ENCODE measurements around the gene UTP20. TPM values are rescaled to one million over a fixed set of nuclear protein-coding genes. Genes with fewer than 3 reads are reported as not detected.
"Not testable (repeated sequence)": the region's sequence is repeated elsewhere in the genome, so short reads cannot be mapped to it uniquely, and the experiment has no call there.

Gene UTP20
- total RNA-seq, 4 donors from 2014 or later, result 9.7 to 17.6 (median 11.2) TPM

DNA sequence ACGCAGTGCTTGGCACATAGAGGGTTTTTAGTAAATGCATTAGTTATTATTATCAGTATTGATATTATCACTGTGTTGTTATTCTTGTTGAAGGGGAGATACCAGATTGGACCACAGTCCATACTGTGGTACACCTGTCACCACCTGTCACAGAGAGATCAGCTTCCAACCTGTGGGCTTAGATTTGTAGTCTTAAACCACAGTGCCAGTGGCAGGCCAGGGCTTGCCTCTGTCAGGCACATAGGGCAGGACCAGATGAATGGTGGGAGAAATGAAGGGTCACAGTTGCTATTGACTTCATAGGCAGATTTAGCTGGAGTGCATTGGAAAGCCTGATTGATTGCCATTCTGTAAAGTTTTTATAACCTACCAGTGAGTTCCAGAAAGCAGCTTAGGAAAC is 92.5 kb downstream of the UTP20 start:
- TF ChIP-seq, protein P1, sequence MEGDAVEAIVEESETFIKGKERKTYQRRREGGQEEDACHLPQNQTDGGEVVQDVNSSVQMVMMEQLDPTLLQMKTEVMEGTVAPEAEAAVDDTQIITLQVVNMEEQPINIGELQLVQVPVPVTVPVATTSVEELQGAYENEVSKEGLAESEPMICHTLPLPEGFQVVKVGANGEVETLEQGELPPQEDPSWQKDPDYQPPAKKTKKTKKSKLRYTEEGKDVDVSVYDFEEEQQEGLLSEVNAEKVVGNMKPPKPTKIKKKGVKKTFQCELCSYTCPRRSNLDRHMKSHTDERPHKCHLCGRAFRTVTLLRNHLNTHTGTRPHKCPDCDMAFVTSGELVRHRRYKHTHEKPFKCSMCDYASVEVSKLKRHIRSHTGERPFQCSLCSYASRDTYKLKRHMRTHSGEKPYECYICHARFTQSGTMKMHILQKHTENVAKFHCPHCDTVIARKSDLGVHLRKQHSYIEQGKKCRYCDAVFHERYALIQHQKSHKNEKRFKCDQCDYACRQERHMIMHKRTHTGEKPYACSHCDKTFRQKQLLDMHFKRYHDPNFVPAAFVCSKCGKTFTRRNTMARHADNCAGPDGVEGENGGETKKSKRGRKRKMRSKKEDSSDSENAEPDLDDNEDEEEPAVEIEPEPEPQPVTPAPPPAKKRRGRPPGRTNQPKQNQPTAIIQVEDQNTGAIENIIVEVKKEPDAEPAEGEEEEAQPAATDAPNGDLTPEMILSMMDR (IDR thresholded peaks at IDR 0.05), result no peak
- no peak for TF ChIP-seq POLR2A (IDR thresholded peaks at IDR 0.05)
- WGBS, 2 donors, result 97 to 100% methylated on average over 1 of the region's 1 CpG

DNA sequence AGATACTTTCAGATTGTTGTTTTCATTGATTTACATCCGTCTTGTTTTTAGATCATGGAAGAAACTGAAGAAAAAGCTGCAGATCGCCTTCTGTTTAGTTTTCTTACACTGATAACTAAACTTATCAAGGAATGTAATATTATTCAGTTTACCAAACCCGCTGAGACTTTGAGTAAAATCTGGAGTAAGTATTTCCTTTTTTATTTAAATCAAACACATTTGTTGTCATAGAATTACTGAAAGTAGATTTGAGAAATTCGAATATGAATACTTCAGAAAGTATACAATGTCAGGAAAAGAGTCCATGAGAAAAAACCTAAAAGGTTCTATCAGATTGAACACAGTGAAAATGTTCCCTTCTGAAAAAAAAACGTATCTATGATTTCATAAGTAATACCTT is 95.7 kb downstream of the UTP20 start:
- TF ChIP-seq, protein P1 (IDR thresholded peaks at IDR 0.05), result peak in 1 of 6 experiments; percentile 11
- TF ChIP-seq POLR2A (IDR thresholded peaks at IDR 0.05), result no peak
- no peak for DNase-seq
- no peak overlapping the region for H3K27ac ChIP-seq
- intact Hi-C loops (cut with DNase I), result no loop called here
- H3K4me3 ChIP-seq (replicated peaks in 1 of 3), result no peak overlapping the region
- 92 to 94% methylated on average over 5 of the region's 5 CpGs for WGBS, 2 donors
- no peaks in the 10 kb centered on the region for H3K4me1 ChIP-seq
- no peaks in the 10 kb centered on the region for H3K9me3 ChIP-seq
- no peaks in the 10 kb centered on the region for H3K27me3 ChIP-seq
- peaks cover 8 to 25% of the 10 kb centered on the region in 2 donors for H3K36me3 ChIP-seq

More for the DNA sequence above, 92.5 kb downstream of the UTP20 start:
- Histone ChIP-seq H3K36me3 (peaks cover 19 to 44% of the 10 kb centered on the region in 2 donors), H3K4me1 (no peaks in the 10 kb centered on the region), H3K4me3 (replicated peaks in 1 of 3) (no peak overlapping the region), H3K9me3 (no peaks in the 10 kb centered on the region), H3K27ac (no peak overlapping the region), H3K27me3 (no peaks in the 10 kb centered on the region)
- intact Hi-C loops (cut with DNase I), result no loop called here
- no peak for DNase-seq

DNA sequence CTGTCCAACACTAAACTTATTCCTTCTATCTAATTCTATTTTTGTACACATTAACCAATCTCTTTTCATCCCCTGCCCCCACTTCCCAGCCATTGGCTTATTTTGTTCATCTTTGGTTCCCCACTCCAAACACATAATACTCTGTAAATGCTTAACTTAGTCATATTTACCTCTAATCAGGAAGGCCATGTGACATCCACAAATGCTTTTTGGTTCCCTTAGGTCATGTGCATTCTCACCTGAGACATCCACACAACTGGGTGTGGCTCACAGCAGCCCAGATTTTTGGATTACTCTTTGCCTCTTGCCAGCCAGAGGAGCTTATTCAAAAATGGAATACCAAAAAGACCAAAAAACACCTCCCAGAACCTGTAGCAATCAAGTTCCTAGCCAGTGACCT is 99.2 kb downstream of the UTP20 start:
- H3K27ac ChIP-seq, result no peak overlapping the region
- DNase-seq, result no peak
- H3K36me3 ChIP-seq, result peaks cover 10 to 26% of the 10 kb centered on the region in 2 donors
- no peak overlapping the region for H3K4me3 ChIP-seq (replicated peaks in 1 of 3)
- H3K4me1 ChIP-seq, result no peaks in the 10 kb centered on the region
- H3K27me3 ChIP-seq, result no peaks in the 10 kb centered on the region
- intact Hi-C loops (cut with DNase I), result no loop called here
- no peak for TF ChIP-seq POLR2A (IDR thresholded peaks at IDR 0.05)
- TF ChIP-seq, protein P1 (IDR thresholded peaks at IDR 0.05), result no peak
- H3K9me3 ChIP-seq, result no peaks in the 10 kb centered on the region

DNA sequence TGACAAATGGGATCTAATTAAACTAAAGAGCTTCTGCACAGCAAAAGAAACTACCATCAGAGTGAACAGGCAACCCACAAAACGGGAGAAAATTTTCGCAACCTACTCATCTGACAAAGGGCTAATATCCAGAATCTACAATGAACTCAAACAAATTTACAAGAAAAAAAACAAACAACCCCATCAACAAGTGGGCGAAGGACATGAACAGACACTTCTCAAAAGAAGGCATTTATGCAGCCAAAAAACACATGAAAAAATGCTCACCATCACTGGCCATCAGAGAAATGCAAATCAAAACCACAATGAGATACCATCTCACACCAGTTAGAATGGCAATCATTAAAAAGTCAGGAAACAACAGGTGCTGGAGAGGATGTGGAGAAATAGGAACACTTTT is 111.3 kb downstream of the UTP20 start:
- H3K4me1 ChIP-seq; H3K27ac ChIP-seq; H3K4me3 ChIP-seq (replicated peaks in 1 of 3); H3K27me3 ChIP-seq; H3K9me3 ChIP-seq; DNase-seq; intact Hi-C loops (cut with DNase I): not testable (repeated sequence)
- 74 to 82% methylated on average over 3 of the region's 3 CpGs for WGBS, 2 donors
- peaks cover 32 to 41% of the 10 kb centered on the region in 2 donors for H3K36me3 ChIP-seq

DNA sequence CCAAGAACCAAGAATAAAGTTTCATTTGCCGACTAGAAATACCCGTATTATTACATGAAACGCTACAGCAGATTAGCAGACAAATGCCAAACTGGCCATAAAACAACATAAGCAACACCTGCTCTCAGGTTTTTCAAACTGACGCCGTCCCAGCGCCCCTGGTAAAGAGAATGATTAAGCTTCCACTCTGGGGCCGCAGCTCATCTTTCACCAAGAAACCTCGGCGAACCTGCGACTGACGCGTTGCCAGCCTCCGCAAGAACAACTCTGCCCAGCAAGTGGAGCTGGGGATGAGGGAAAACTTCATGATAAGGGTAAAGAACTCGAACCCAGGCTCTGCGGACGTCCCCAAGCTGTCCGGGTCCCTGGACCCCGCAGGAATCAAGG is 127.1 kb downstream of the UTP20 start:
- Histone ChIP-seq H3K4me3 (replicated peaks in 1 of 3) (peak overlapping the region; percentile 11 to 82 (median 57)), H3K36me3 (no peaks in the 10 kb centered on the region), H3K27ac (peak overlapping the region in 2 of 3 donors; percentile 88 to 90), H3K9me3 (no peaks in the 10 kb centered on the region), H3K4me1 (peaks cover 14 to 27% of the 10 kb centered on the region in 2 donors), H3K27me3 (no peaks in the 10 kb centered on the region)
- 0 to 1% methylated on average over 3 to 18 of the region's 18 CpGs for WGBS, 2 donors
- intact Hi-C loops (cut with DNase I), result no loop called here
- TF ChIP-seq, protein P1 (IDR thresholded peaks at IDR 0.05), result no peak
- TF ChIP-seq POLR2A (IDR thresholded peaks at IDR 0.05), result no peak
- DNase-seq, result peak in 1 of 2 donors; percentile 38

Data from thyroid gland (tissue), 4 donors.